ENCODE data around the gene CAMK2B. TPM values are rescaled to one million over a fixed set of nuclear protein-coding genes. Genes with fewer than 3 reads are reported as not detected.
A peak's percentile ranks its signal among the peaks of the same experiment; 100 is the strongest.

Gene CAMK2B
- total RNA-seq, 4 donors from 2014 or later = 0.50 to 2.0 (median 1.2) TPM

DNA sequence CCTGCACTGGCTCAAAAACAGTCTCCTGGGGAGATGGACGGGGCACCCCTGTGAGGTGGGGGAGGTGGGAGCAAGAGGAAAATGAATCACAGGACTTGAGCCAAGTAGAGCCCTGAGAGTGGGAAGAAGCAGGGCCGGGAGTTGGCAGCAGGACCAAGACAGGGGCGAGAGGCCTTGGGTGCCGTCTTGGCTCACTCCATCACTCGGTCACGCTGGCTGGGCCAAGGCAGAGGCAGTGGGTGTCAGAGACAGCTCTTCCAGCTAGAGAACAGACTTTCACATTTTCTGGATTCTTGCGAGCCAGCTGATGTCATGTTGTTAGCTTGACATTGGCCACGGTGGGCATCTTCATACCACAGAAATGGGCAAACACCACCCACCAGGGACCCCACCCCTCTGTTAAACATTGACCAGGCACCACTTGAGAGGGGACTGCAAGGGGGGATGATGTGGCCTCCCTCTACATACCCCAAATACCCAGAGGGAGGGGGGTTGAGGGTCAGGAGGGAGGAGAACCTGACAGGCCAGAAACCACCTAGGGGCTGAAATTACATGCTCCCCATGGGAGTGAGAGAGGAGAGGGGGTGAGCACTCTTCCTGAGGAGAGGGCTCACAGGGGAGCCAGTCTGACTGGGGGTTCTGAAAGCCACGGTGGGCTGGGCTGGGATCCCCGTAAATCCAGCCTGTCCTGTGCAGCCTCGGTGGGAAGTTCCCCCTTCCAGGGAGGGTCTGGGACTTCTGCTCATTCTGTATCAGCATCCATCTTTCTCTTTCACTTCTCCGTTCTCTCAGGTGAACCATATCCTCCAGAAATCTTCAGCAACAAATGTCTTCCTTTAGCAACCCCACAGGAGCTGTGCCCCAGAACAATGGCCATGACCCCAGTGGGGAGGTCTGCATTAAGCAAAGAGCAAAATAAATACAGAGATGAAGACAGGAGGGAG lies 19.6 kb downstream of the CAMK2B start:
- DNase-seq (ENCODE audit: extremely low spot score) = peak; percentile 34
- Histone ChIP-seq H3K27me3 (peaks cover 0 to 9% (median 0%) of the 10 kb centered on the region in 4 donors), H3K4me3 (no peak overlapping the region), H3K27ac (replicated peaks in 1 of 4) (no peak overlapping the region), H3K9me3 (peaks cover 0 to 4% (median 0%) of the 10 kb centered on the region in 4 donors), H3K4me1 (peaks cover 12 to 16% (median 12%) of the 10 kb centered on the region in 4 donors), H3K36me3 (no peaks in the 10 kb centered on the region)
- TF ChIP-seq POLR2A (IDR thresholded peaks at IDR 0.05; ENCODE audit: low read depth) = no peak
- TF ChIP-seq EP300 (IDR thresholded peaks at IDR 0.05) = no peak
- no peak for TF ChIP-seq POLR2AphosphoS5 (IDR thresholded peaks at IDR 0.05)
- no peak for TF ChIP-seq CTCF (IDR thresholded peaks at IDR 0.05)
- 78% methylated on average over 12 of the region's 12 CpGs for WGBS
- intact Hi-C loops (cut with DNase I) = no loop called here

GRCh38 chr7:44294325-44295069 lies 30.9 kb downstream of the CAMK2B start:
- Histone ChIP-seq H3K9me3 (no peaks in the 10 kb centered on the region), H3K27me3 (peaks cover 0 to 22% (median 0%) of the 10 kb centered on the region in 4 donors), H3K27ac (replicated peaks in 1 of 4) (no peak overlapping the region), H3K4me3 (no peak overlapping the region), H3K4me1 (peaks cover 0 to 40% (median 0%) of the 10 kb centered on the region in 4 donors), H3K36me3 (no peaks in the 10 kb centered on the region)
- DNase-seq (ENCODE audit: extremely low spot score) = peak; percentile 53
- TF ChIP-seq POLR2A (IDR thresholded peaks at IDR 0.05; ENCODE audit: low read depth) (no peak), EP300 (IDR thresholded peaks at IDR 0.05) (no peak), CTCF (IDR thresholded peaks at IDR 0.05) (no peak), POLR2AphosphoS5 (IDR thresholded peaks at IDR 0.05) (no peak)
- intact Hi-C loops (cut with DNase I) = no loop called here
- WGBS = 83% methylated on average over 2 of the region's 2 CpGs

DNA sequence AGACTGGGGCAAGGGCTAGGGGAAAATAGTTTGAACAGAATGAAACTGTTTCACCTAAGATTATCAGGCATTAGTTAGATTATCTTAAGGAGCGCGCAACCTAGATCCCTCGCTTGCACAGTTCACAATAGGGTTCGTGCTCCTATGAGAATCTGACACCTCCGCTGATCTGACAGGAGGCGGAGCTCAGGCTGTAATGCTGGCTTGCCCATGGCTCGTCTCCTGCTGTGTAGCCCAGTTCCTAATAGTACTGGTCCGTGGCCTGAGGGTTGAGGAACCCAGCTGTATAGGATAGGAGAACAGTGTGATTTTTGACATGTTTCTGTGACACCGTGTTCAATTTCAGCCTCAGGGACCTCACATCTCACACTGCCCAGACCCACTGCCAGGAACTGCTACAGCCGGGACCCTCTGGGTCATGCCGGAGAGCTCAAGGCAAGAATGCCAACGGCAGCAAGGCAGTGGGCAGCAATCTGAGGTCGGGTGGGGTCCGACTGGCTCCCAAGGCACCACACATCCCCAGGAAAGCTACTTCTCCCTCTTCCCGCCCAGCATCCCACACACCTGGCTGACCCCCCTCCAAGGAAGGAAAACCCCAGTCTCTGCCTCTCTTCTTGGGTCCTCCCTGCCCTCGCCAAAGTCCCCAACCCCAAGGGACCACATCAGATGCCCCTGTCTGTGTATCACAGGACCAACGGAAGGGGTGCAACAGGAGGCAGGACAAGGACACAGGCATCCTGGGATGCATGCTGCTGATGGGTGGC lies 31.7 kb downstream of the CAMK2B start:
- H3K27ac ChIP-seq (replicated peaks in 1 of 4) = no peak overlapping the region

DNA sequence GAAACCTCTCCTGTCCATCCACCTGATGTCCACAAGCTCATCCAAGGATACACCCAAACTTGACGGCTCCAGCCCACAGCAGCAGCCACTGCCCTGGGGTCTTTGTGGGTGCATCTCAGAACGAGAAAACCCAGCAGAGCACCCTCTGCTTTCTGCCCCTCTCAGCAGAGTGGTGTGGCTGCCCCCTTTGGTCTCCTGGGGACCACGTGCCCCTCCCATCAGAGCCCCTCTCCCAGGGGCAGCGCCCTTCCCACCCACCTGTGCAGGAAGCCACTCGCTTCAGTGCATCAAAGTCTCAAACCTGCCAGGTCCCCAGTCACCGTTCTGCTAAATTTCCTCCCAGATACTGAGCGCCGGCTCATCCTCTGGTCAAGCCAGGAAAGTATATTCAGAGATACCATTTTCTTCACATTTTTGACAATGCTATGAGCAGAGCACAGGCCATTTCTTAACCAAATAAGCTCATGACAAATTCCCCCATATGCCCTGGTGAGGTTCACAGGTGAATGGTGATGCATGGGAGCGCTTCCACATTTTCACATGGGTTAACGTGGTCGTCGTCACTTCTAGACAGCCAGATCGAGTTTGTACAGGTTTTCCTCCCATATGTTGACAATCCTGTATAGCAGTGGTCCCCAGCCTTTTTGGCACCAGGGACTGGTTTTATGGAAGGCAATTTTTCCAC lies 32.4 kb downstream of the CAMK2B start:
- Histone ChIP-seq H3K27ac (replicated peaks in 1 of 4) (no peak overlapping the region), H3K36me3 (no peaks in the 10 kb centered on the region), H3K27me3 (peaks cover 0 to 22% (median 0%) of the 10 kb centered on the region in 4 donors), H3K4me3 (no peak overlapping the region), H3K9me3 (no peaks in the 10 kb centered on the region), H3K4me1 (peaks cover 0 to 47% (median 0%) of the 10 kb centered on the region in 4 donors)
- TF ChIP-seq POLR2A (IDR thresholded peaks at IDR 0.05; ENCODE audit: low read depth) (no peak), CTCF (IDR thresholded peaks at IDR 0.05) (no peak), EP300 (IDR thresholded peaks at IDR 0.05) (no peak), POLR2AphosphoS5 (IDR thresholded peaks at IDR 0.05) (no peak)
- intact Hi-C loops (cut with DNase I) = no loop called here
- WGBS = 77% methylated on average over 12 of the region's 13 CpGs
- peak; percentile 83 for DNase-seq (ENCODE audit: extremely low spot score)

More for the DNA sequence above, 31.7 kb downstream of the CAMK2B start:
- TF ChIP-seq EP300 (IDR thresholded peaks at IDR 0.05) = no peak
- no peak for TF ChIP-seq POLR2AphosphoS5 (IDR thresholded peaks at IDR 0.05)
- intact Hi-C loops (cut with DNase I) = no loop called here
- H3K9me3 ChIP-seq = no peaks in the 10 kb centered on the region
- H3K27me3 ChIP-seq = peaks cover 0 to 22% (median 0%) of the 10 kb centered on the region in 4 donors
- H3K4me1 ChIP-seq = peaks cover 0 to 47% (median 0%) of the 10 kb centered on the region in 4 donors
- no peak overlapping the region for H3K4me3 ChIP-seq
- WGBS = 66% methylated on average over 12 of the region's 17 CpGs
- DNase-seq (ENCODE audit: extremely low spot score) = peak; percentile 60
- no peaks in the 10 kb centered on the region for H3K36me3 ChIP-seq
